Measurements from ENCODE around the gene HRH2.
"Not testable (repeated sequence)": the region's sequence is repeated elsewhere in the genome, so short reads cannot be mapped to it uniquely, and the experiment has no call there.

Gene HRH2, protein sequence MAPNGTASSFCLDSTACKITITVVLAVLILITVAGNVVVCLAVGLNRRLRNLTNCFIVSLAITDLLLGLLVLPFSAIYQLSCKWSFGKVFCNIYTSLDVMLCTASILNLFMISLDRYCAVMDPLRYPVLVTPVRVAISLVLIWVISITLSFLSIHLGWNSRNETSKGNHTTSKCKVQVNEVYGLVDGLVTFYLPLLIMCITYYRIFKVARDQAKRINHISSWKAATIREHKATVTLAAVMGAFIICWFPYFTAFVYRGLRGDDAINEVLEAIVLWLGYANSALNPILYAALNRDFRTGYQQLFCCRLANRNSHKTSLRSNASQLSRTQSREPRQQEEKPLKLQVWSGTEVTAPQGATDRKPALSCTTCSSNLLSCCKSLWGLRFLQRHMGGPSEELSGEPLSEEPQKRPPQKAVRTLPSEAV

DNA sequence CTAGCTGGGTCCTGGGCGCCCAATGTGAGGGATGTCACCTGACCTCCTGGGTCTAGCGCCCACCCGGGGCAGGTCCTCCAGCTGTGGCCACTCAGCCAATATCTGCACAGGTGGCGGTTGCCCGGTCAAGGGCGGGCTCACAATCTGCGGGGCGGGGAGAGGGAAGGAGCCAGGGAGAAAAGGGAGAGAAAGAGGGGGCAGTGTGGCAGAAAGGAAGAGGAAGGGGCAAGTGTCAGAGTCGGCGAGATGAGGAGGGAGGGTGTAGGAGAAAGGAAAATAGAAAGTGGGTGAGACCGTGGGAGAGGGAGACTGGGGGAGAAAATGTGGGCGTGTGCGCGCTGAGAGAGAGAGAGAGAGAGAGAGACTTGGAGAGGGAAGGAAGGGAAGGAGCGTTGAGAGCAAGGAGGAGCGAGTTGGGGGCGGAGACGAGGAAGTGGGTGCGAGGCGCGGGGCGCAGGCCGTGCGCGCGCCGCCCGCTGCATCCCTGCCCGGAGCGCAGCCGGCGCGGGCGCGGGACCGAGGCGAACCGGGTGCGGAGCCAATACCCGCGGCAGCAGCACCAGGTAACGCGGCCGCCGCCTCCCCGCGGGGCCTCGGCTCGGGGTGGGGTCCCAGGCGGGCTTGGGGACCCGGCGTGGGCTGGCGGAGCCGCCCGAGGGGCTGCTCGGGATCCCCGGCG is at the start of gene HRH2:
Gene HRH2 (plus strand): TSS at position 479 of the 679 bp plus-strand sequence. CDS start 25,163 bp downstream, outside the sequence.
- DNase-seq: no peak

DNA sequence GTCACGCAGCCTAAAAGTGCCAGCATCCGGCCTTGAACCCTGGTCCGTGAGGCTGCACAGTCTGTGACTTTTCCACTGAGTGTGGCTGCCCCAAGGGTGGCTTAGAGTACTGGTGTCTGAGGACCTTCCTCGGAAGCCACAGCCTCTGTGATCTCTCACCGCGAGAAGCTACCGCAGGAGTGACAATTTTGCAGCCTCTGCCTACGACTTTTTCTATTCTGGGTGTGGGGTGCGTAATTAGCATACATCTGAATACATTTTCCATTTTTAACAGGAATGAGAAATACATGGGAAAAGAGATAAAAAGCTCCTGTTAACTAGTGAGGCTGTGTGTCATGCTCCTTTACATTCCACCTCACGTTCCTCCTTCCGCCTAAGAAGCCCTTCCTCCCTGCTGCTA is 48.3 kb upstream of the HRH2 start:
- no peak for DNase-seq

DNA sequence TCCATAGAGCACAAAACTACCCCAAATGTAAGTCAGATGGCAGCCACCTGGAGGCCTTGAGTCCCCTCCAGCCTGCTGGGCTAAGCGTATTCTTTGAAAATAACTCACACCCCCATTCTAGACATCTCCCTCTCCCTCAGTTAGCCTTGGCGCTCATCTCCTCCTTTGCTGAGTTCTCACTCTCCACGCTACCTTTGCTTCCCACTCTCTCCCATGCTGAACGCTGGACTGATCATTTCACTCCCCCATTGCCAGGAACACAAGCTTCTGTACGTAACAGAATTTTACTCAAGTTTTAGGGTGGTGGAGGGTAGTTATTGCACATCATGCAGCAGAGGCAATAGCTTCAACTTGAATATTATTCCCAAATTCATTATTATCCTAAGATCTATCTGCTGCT is 47.5 kb upstream of the HRH2 start:
- no peak for DNase-seq

DNA sequence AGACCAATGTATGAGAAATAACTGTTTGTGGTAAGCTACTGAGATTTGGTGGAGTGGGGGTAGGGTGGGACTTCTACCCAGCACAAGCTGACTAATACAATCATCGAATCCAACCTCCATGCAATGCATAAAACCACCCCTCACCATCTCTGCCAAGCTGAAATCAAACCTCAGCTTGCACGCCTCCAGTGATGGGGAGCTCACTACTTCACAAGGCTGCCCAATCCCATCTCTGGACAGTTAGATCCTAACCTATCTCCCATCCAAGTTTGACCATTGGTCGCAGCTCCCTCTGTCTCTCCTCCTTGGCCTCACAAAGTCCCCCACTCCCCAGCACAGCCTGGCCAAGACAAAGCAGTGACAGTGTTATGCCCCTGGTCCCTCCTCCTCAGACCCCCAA is 47.0 kb upstream of the HRH2 start:
- DNase-seq: no peak

DNA sequence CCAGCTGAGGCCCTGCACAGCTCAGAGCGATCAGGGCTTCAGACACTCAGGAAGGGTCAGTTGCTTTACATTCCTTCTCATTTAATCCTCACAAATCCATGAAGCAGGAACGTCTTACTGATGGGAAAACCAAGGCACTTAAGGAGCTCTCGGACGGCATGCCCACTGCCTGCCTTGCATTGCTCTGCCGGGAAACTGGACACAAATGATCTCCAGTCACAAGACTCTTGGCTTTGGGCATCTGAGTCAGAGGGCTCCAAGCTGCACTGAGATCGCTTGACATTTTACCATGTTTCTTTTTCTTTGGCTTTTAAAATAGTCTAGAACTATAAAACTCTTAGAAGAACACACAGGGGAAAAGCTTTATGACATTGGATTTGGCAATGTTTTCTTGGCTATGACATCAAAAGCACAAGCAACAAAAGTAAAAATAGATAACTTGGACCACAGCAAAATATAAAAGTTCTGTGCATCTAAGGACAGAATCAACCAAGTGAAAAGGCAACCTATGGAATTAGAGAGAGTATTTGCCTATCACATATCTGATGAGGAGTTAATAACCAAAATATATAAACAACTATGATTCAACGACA is 43.6 kb upstream of the HRH2 start:
- no peak for DNase-seq

DNA sequence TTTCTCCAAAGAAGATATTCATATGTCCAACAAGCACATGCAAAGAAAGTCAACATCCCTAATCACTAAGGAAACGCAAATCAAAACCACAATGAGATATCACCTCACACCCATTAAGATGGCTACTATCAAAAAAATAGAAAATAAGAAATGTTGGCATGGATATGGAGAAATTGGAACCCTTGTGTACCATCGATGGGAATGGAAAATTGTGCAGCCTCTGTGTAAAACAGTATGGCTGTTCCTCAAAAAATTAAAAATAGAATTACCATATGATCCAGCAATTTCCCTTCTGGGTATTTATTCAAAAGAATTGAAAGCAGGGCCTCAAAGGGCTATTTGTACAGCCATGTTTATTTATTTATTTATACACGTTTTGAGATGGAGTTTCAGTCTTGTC is 43.0 kb upstream of the HRH2 start:
- DNase-seq: no peak

DNA sequence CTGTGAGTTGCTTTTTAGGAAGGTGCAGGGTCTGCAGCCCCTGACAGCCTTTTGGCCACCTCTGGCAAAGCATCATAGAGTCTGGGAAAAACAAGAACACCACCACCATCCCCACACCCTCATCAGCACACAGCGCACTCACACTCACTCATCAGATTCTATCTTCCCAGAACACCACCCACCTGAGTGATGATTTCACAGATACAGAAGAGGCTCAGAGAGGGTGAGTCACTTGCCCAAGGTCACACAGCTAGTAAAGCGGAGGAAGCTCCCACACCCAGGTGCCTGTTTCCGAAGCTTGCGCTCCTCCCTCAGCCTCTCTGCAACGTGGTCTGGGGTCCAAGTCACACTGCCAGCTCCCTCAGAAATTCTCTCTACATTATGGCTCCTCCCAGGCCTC is 41.8 kb upstream of the HRH2 start:
- no peak for DNase-seq

DNA sequence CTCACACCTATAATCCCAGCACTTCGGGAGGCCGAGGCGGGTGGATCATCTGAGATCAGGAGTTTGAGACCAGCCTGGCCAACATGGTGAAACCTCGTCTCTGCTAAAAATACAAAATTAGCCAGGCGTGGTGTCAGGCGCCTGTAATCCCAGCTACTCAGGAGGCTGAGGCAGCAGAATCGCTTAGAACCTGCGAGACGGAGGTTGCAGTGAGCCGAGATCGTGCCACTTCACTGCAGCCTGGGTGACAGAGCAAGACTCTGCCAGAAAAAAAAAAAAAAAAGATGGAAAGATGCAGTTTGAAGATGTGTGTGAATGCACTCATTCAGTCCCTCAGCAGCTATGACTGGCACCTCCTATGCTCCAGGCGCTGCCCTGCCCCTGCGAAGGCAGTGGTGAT is 41.3 kb upstream of the HRH2 start:
- not testable (repeated sequence) for DNase-seq

DNA sequence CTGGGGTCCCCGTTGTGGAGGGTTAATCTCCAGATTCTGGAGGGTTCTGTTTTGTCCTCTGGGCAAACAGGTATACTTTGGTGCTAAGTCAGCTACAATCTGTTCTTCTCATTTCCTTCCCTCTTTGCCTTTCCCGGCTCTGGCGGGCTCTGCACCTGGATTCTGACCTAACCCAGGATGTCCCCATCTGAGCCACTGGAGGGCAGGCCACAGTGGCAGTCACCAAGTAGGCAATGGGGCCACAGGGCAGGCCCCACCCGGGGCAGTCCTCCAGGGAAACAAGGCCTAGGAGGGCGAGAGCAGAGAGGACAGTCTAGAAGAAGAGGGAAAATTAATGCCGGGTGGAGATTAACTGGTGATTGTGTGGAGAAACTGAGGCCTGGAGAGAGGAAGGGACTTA is 40.4 kb upstream of the HRH2 start:
- DNase-seq: no peak

DNA sequence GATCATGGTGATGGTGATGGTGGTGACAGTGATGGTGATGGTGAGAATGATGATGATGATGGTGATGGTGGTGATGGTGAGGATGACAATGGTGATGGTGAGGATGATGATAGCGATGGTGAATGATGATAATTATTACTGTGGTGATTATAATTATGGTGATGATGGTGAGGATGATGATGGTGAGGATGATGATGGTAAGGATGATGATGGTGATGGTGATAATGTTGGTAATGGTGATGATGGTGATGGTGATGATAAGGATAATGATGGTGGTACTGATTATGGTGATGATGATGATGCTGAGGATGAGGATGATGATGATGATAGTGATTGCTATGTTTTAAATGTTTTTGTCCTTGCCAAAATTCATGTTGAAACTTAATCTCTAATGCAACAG is 37.3 kb upstream of the HRH2 start:
- no peak for DNase-seq

DNA sequence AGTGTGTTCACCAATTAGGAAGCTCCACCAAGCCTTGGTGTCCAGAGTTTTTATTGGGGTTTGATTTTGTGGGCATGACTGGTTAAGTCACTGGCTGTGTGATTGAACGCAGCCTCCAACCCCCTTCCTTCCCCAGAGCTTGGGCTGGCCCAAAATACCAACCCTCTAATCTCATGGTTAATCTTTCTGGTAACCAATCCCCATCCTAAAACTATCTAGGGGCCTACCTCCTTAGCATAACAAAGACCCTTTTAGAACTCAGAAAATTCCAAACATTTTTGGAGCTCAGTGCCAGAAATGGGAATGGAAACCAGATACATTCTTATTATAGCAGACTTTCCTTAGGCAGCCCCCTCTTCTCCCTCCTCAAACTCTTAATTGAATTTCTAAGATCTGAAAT is 35.9 kb upstream of the HRH2 start:
- no peak for DNase-seq

DNA sequence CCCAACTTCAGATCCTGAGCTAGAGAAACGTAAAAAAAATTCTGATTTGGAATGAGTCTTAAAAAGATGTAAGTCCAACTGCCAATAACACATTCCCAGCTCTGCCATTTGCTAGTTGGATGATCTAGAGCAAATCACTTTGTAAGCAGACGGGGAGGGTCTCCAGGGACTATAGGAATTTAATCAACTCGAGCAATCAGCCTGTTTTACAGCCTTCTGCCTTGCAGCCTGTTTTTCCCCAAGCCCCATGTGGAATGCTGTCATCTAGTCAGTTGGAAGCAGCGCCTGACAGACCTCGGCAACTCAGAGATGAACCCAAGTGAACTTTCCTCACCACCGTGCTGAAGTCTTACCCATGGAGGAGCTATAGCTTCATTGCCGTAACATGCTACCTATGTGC is 34.8 kb upstream of the HRH2 start:
- DNase-seq: no peak

DNA sequence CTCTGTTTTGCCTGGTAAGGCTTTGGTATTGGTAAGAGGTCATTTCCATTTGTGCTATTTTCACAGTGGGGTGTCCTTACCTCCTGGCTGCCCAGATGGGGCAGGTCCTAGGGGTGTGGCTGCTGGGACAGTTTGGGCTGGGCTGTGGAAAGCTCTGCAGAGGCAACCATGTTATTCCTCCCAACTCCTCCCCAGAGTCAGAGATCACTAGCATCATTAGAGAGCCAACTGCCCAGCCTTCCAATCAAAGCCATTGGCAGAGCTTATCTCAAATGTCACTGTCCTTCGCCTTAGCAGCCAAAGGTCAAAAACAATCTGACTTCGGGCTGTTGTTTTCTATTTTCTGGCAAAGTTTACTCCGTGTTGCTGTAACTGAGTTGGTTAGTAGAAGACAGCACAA is 33.6 kb upstream of the HRH2 start:
- DNase-seq: no peak

DNA sequence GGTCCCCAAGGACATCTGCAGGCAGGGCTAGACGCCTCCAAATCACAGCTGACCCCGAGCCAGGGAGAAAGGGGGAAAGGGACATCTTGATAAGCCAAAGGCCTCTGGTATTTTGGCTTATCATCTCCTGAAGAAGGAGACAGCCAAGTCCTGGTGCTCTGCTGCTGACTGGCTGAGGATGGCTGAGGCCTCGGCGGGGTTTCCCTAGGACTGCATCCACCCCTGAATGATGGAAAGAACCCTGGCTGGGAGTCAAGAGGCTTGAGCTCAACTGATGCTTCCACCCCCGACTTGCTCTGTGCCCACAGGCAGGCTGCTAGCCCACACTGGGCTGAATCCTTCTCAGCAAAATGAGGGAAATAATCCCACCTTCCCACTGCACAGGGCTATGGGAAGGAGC is 30.9 kb upstream of the HRH2 start:
- DNase-seq: no peak

DNA sequence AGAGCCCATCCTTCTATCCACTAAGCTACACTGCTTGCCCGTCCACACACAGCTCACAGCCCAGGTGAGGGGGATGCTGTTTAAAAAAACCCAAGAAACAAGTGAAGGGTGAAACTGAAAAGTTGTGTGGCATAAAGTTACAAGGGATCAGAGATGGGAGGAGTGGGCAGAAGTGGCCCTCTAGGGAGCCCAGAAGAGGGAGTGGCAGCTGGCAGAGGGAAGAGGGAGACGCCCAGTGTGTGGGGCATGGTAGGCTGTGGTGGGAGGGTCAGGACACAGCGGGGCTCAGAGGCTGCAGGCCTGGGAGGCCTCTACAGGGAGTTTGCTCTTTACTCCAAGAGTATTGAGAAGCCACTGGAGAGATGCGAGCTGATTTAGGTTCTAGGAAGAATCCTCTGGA is 30.1 kb upstream of the HRH2 start:
- no peak for DNase-seq

DNA sequence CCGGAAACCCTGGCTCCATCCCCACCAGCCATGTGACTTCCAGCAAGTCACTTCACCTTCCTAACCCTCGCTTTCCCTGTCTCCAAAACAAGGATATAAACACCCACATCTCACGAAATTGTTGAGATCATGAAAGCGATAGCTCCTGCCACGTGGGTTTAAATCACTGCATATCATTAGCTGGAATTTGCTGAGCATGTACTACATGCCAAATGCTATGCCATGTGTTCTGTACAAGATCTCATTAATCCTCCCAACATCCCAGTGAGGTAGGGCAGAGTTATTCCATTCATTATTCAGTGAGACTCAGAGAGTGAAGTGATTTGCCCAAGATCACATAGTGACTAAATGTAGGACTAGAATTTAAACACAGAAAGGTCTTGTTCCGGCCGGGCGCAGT is 29.2 kb upstream of the HRH2 start:
- no peak for DNase-seq

DNA sequence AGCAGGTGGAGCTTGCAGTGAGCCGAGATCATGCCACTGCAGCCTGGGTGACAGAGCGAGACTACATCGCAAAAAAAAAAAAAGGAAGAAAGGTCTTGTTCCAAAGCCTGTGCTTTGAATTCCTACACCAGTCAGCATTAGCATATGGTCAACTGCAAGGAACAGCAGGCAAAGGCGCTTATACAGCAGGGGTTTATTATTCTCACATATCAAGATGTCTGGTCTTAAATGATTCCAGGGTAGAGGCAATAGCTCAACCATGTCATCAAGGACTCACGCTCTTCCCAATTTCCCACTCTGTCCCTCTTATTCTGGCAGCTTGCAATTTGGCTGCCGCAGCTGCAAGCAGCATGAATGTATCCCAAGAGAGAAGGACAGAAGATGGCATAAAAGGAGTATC is 28.6 kb upstream of the HRH2 start:
- DNase-seq: no peak

DNA sequence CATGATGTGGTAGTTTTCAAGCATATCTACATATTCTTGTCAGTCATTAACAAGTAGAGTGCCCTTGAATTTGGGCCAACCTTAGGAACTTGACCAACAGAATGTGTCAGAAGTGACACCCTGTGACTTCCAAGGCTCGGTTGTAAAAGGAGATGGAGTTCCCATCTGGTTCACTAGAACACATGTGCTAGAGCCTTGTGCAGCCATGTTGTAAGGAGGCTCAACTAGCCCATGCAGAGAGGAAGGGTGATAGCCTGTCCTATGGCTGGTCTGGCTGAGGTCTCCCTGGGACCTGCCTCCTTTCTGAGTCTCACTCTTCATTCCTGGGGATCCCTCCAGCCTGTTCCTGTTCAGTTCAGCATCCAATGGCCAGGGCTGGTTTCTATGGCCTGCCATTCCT is 28.1 kb upstream of the HRH2 start:
- DNase-seq: no peak

DNA sequence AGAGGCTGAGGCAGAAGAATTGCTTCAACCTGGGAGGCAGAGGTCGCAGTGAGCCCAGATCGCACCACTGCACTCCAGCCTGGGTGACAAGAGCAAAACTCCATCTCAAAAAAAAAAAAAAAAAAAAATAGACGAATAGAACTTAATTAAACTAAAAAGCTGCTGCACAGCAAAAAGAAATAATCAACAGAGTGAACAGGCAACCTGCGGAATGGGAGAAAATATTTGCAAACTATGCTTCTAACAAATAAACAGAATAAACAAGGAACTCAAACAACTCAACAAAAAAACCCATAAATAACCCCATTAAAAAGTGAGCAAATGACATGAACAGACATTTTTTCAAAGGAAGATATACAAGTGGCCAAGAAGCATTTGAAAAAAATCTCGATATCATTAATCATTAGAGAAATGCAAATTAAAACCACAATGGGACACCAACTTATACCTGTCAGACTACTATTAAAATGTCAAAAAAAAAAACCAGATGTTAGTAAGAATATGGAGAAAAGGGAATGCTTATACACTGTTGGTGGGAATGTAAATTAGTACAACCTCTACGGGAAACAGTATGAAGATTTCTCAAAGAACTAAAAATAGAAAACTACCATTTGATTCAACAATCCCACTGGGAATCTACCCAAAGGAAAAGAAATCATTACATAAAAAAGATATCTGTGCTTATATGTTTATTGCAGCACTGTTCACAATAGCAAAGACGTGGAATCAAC is 21.9 kb upstream of the HRH2 start:
- no peak for DNase-seq

DNA sequence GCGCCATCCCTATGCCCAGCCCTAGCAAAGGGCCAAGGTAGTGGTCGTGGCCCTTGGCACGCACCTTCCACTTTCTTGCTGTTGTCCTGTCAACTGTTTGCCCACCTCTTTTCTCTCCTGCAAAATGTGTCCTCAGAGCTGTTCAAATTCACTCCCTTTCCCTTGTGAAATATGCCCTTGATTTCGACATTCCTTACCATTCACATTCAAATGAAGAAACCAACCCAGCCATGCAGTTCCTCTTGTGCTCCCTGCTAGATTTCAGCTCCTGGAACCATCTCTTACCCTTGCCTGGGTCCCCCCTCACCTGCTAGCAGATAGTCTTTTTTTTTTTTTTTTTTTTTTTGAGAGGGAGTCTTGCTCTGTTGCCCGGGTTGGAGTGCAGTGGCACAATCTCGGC is 19.6 kb upstream of the HRH2 start:
- DNase-seq: no peak

DNA sequence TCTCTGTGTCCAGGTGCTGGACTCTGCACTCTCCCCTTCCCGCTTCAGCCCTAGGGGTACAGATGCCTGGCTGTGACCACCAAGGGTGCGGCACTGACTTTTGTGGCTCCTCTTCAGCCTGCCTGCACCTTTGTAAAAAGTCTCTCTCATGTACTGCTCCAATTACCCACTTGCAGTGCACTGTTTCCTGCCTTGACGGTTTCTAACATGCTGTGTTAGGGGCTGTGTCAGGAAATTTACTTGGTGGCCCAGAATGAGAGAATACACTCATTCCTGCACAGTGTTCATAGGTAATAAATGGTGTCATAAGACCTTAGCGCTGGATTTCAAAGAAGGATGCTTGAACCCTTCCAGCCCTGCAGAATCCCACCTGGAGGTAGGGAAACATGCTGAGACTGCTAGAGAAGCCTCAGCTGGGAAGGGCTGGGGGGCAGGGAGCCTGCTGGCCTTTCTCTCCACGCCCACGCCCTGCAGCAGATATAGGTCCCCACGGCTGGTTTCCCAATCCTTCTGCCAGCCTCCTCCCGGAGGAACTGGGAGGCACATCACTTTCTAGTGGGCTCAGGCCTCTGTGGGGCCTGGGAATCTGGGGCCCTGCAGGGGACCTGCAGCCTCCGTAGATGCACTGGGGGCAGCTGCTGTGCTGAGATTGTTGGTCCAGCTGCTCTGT is 17.6 kb upstream of the HRH2 start:
- no peak for DNase-seq

DNA sequence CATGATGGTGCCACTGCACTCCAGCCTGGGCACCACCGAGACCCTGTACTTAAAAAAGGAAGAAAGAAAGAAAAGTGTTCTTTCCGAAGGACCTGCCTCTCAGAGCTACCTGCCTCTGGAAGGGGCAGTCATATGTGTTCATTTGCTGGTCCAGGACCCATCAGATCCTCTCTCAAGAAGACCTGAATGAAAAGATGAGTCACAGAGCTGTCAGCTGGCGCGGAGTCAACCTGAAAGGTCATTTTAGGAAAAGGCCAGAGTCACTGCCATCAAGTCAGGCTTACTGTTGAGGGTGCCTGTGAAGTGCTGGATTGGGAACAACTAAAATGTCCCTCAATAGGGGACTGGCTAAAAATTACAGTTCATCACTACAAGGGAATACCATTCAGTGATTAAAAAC is 14.9 kb upstream of the HRH2 start:
- DNase-seq: no peak

DNA sequence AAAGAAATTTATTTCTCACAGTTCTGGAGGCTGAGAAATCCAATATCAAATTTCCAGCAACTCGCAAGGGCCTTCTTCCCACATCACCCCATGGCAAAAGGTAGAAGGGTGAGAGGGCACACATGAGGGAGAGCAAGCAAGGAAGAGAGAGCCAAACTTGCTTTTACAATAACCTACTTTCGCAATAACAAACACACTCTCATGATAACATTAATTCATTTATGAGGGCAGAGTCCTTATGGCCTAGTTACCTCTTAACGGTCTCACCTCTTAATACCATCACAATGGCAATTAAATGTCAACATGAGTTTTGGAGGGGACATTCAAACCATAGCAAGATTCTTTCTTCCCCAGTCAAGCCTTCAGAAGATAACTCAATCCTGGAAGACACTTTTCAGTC is 11.6 kb upstream of the HRH2 start:
- DNase-seq: no peak
